HCT116 (cell line): ENCODE data around the gene ADARB2.

Source experiments
- CTCF ChIP-seq, 3 experiments: fragments of 200-600 bp in 1 of 3; sonication (generic) in 1 of 3; IDR thresholded peaks in 2 of 3; conservative IDR thresholded peaks in 1 of 3; 2 replicates each; pipeline ENCODE4 v1.5.1; 2012 to 2017; ENCODE audit warnings: low read depth in 2 of 3, low read length in 2 of 3, antibody characterized with exemption in 1 of 3, borderline replicate concordance in 1 of 3, control low read depth in 1 of 3, mild to moderate bottlenecking in 1 of 3, mixed read lengths in 1 of 3, mixed run types in 1 of 3, moderate library complexity in 1 of 3; ENCODE audit not compliant: insufficient read depth in 1 of 3
- EZH2 ChIP-seq: fragments of 200-600 bp; sonication (generic); IDR thresholded peaks from 2 replicates; pipeline ENCODE4 v1.6.1; 2017; ENCODE audit warnings: antibody characterized with exemption, mixed run types
- POLR2A ChIP-seq: IDR thresholded peaks from 2 replicates; pipeline ENCODE4 v1.7.0; 2011; ENCODE audit warnings: borderline replicate concordance; ENCODE audit not compliant: insufficient read depth, insufficient read length; ENCODE audit errors: extremely low read depth
- RAD21 ChIP-seq: IDR thresholded peaks from 2 replicates; pipeline ENCODE4 v1.6.1; 2012; ENCODE audit warnings: low read depth, mild to moderate bottlenecking
- ZNF274 ChIP-seq: fragments of 200-500 bp; sonication (Bioruptor generic); IDR thresholded peaks from 2 replicates; pipeline ENCODE4 v1.6.1; 2014; ENCODE audit warnings: mild to moderate bottlenecking, low read depth, low read length, inconsistent platforms

- TF ChIP-seq RAD21 (no peak), CTCF (IDR thresholded peaks at IDR 0.05 in 2 of 3, conservative IDR thresholded peaks at IDR 0.05 in 1 of 3; ENCODE audit: borderline replicate concordance in 1 of 3, insufficient read depth in 1 of 3, low read depth in 2 of 3, low read length in 2 of 3) (no peak), EZH2 (no peak), ZNF274 (no peak), POLR2A (no peak)
These were observed 141.6 kb downstream of the ADARB2 start for GRCh38 chr10:1595726-1596125.
